ENCODE results near the gene NQO2.

The NQO2 gene

DNA sequence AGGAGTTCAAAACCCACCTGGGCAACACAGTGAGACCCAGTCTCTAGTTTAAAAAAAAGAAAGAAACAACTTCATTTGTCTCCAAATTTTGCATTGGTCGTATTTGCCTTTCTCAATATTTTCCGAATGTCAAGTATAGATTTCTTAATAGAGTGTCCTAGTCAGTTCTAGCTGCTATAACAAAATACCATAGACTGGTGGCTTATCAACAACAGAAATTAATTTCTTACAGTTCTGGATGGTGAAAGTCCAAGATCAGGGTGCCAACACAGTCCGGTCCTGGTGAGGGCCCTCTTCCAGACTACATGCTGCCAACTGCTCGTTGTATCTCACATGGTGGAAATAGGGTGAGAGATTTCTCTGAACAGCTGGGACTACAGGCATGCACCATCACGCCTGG lies 34.0 kb downstream of the NQO2 start:
- POLR2A ChIA-PET, result no interaction called here
- Histone ChIP-seq H3K36me3 (ENCODE audit: control insufficient read depth in 2 of 2, insufficient read depth in 1 of 2, low read length in 2 of 2) (no peaks in the 10 kb centered on the region), H3K4me3 (ENCODE audit: low read depth, low read length) (no peak overlapping the region), H3K4me1 (ENCODE audit: control insufficient read depth, insufficient read depth, low read length) (no peaks in the 10 kb centered on the region; the same call in 1 of the 2 replicates), H3K9me3 (ENCODE audit: control insufficient read depth, insufficient read depth, low read depth, low read length) (no peaks in the 10 kb centered on the region), H3K27ac (ENCODE audit: extremely low read depth, low read depth, low read length) (no peak overlapping the region)
- CTCF ChIA-PET, result no interaction called here
- TF ChIP-seq ZNF670 (tag by site-specific recombination; IDR thresholded peaks at IDR 0.05; ENCODE audit: low read depth), result no peak
- no peak for TF ChIP-seq MZF1 (tag by site-specific recombination; IDR thresholded peaks at IDR 0.05; ENCODE audit: borderline replicate concordance)
- no peak for TF ChIP-seq ZNF600 (tag by site-specific recombination; IDR thresholded peaks at IDR 0.05)
- TF ChIP-seq ZNF777 (tag by site-specific recombination; IDR thresholded peaks at IDR 0.05; ENCODE audit: borderline replicate concordance), result no peak
- TF ChIP-seq, protein P1, sequence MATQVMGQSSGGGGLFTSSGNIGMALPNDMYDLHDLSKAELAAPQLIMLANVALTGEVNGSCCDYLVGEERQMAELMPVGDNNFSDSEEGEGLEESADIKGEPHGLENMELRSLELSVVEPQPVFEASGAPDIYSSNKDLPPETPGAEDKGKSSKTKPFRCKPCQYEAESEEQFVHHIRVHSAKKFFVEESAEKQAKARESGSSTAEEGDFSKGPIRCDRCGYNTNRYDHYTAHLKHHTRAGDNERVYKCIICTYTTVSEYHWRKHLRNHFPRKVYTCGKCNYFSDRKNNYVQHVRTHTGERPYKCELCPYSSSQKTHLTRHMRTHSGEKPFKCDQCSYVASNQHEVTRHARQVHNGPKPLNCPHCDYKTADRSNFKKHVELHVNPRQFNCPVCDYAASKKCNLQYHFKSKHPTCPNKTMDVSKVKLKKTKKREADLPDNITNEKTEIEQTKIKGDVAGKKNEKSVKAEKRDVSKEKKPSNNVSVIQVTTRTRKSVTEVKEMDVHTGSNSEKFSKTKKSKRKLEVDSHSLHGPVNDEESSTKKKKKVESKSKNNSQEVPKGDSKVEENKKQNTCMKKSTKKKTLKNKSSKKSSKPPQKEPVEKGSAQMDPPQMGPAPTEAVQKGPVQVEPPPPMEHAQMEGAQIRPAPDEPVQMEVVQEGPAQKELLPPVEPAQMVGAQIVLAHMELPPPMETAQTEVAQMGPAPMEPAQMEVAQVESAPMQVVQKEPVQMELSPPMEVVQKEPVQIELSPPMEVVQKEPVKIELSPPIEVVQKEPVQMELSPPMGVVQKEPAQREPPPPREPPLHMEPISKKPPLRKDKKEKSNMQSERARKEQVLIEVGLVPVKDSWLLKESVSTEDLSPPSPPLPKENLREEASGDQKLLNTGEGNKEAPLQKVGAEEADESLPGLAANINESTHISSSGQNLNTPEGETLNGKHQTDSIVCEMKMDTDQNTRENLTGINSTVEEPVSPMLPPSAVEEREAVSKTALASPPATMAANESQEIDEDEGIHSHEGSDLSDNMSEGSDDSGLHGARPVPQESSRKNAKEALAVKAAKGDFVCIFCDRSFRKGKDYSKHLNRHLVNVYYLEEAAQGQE (tag by site-specific recombination; IDR thresholded peaks at IDR 0.05), result no peak
- TF ChIP-seq GLI4 (tag by site-specific recombination; IDR thresholded peaks at IDR 0.05), result no peak
- TF ChIP-seq ZNF571 (tag by site-specific recombination; IDR thresholded peaks at IDR 0.05), result no peak
- no peak for TF ChIP-seq ZNF747 (tag by site-specific recombination; IDR thresholded peaks at IDR 0.05)
- no peak for TF ChIP-seq ZNF138 (tag by site-specific recombination; IDR thresholded peaks at IDR 0.05; ENCODE audit: borderline replicate concordance)
- TF ChIP-seq, protein P2, sequence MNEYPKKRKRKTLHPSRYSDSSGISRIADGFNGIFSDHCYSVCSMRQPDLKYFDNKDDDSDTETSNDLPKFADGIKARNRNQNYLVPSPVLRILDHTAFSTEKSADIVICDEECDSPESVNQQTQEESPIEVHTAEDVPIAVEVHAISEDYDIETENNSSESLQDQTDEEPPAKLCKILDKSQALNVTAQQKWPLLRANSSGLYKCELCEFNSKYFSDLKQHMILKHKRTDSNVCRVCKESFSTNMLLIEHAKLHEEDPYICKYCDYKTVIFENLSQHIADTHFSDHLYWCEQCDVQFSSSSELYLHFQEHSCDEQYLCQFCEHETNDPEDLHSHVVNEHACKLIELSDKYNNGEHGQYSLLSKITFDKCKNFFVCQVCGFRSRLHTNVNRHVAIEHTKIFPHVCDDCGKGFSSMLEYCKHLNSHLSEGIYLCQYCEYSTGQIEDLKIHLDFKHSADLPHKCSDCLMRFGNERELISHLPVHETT (tag by site-specific recombination; IDR thresholded peaks at IDR 0.05), result no peak
- TF ChIP-seq ZNF585B (tag by site-specific recombination; IDR thresholded peaks at IDR 0.05), result no peak
- TF ChIP-seq, protein P3, sequence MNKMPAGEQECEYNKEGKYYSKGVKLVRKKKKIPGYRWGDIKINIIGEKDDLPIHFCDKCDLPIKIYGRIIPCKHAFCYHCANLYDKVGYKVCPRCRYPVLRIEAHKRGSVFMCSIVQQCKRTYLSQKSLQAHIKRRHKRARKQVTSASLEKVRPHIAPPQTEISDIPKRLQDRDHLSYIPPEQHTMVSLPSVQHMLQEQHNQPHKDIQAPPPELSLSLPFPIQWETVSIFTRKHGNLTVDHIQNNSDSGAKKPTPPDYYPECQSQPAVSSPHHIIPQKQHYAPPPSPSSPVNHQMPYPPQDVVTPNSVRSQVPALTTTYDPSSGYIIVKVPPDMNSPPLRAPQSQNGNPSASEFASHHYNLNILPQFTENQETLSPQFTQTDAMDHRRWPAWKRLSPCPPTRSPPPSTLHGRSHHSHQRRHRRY (tag by site-specific recombination; IDR thresholded peaks at IDR 0.05), result no peak
- TF ChIP-seq ZBTB8A (tag by site-specific recombination; IDR thresholded peaks at IDR 0.05), result no peak

DNA sequence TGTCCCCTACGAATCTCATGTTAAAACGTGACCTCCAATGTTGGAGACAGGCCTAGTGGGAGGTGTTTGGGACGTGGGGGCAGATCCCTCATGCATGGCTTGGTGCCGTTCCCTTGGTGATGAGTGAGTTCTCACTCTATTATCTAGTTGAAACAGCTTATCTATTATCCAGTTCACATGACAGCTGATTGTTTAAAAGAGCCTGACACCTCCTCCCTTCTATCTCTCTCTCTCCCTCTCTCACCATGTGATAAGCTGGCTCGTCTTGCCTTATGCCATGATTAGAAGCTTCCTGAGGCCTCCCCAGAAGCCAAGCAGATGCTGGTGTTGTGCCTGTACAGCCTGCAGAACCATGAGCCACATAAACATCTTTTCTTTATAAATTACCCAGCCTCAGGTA lies 35.7 kb downstream of the NQO2 start:
- Histone ChIP-seq H3K4me3 (ENCODE audit: low read depth, low read length) (no peak overlapping the region), H3K36me3 (ENCODE audit: control insufficient read depth in 2 of 2, insufficient read depth in 1 of 2, low read length in 2 of 2) (no peaks in the 10 kb centered on the region), H3K27ac (ENCODE audit: extremely low read depth, low read depth, low read length) (no peak overlapping the region), H3K4me1 (ENCODE audit: control insufficient read depth, insufficient read depth, low read length) (peaks cover 9% of the 10 kb centered on the region), H3K9me3 (ENCODE audit: control insufficient read depth, insufficient read depth, low read depth, low read length) (no peaks in the 10 kb centered on the region)
- ChIA-PET POLR2A (no interaction called here), CTCF (interaction anchor here (1.0 to 1.3 kb wide), 3 partner anchors 10 to 101 kb away, joined by 3 to 4 read pairs (median 3); no protein-coding TSS in a partner anchor)
- no peak for TF ChIP-seq ZNF558 (tag by site-specific recombination; IDR thresholded peaks at IDR 0.05)
- TF ChIP-seq SP7 (tag by site-specific recombination; IDR thresholded peaks at IDR 0.05), result no peak
- TF ChIP-seq, protein P4, sequence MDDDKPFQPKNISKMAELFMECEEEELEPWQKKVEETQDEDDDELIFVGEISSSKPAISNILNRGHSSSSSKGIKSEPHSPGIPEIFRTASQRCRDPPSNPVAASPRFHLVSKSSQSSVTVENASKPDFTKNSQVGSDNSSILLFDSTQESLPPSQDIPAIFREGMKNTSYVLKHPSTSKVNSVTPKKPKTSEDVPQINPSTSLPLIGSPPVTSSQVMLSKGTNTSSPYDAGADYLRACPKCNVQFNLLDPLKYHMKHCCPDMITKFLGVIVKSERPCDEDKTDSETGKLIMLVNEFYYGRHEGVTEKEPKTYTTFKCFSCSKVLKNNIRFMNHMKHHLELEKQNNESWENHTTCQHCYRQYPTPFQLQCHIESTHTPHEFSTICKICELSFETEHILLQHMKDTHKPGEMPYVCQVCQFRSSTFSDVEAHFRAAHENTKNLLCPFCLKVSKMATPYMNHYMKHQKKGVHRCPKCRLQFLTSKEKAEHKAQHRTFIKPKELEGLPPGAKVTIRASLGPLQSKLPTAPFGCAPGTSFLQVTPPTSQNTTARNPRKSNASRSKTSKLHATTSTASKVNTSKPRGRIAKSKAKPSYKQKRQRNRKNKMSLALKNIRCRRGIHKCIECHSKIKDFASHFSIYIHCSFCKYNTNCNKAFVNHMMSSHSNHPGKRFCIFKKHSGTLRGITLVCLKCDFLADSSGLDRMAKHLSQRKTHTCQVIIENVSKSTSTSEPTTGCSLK (tag by site-specific recombination; IDR thresholded peaks at IDR 0.05), result no peak
- no peak for TF ChIP-seq ZFP69B (tag by site-specific recombination; IDR thresholded peaks at IDR 0.05)
- TF ChIP-seq ZNF658 (tag by site-specific recombination; IDR thresholded peaks at IDR 0.05), result no peak
- TF ChIP-seq ZNF214 (tag by site-specific recombination; IDR thresholded peaks at IDR 0.05; ENCODE audit: borderline replicate concordance), result no peak
- no peak for TF ChIP-seq SCRT1 (tag by site-specific recombination; IDR thresholded peaks at IDR 0.05; ENCODE audit: borderline replicate concordance)
- TF ChIP-seq ZBTB48 (tag by site-specific recombination; IDR thresholded peaks at IDR 0.05), result no peak
- no peak for TF ChIP-seq ZNF221 (tag by site-specific recombination; IDR thresholded peaks at IDR 0.05; ENCODE audit: borderline replicate concordance)
- TF ChIP-seq TRIM28 (IDR thresholded peaks at IDR 0.05; ENCODE audit: borderline replicate concordance, low read length), result no peak
- TF ChIP-seq ZNF585B (tag by site-specific recombination; IDR thresholded peaks at IDR 0.05), result no peak
- no peak for TF ChIP-seq ZNF155 (tag by site-specific recombination; IDR thresholded peaks at IDR 0.05)
- no peak for TF ChIP-seq ZNF776 (tag by site-specific recombination; IDR thresholded peaks at IDR 0.05; ENCODE audit: borderline replicate concordance)
- TF ChIP-seq ZNF624 (tag by site-specific recombination; IDR thresholded peaks at IDR 0.05), result no peak
- TF ChIP-seq, protein P5, sequence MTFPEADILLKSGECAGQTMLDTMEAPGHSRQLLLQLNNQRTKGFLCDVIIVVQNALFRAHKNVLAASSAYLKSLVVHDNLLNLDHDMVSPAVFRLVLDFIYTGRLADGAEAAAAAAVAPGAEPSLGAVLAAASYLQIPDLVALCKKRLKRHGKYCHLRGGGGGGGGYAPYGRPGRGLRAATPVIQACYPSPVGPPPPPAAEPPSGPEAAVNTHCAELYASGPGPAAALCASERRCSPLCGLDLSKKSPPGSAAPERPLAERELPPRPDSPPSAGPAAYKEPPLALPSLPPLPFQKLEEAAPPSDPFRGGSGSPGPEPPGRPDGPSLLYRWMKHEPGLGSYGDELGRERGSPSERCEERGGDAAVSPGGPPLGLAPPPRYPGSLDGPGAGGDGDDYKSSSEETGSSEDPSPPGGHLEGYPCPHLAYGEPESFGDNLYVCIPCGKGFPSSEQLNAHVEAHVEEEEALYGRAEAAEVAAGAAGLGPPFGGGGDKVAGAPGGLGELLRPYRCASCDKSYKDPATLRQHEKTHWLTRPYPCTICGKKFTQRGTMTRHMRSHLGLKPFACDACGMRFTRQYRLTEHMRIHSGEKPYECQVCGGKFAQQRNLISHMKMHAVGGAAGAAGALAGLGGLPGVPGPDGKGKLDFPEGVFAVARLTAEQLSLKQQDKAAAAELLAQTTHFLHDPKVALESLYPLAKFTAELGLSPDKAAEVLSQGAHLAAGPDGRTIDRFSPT (tag by site-specific recombination; IDR thresholded peaks at IDR 0.05), result no peak
